ENCODE results near the gene RASSF5. TPM values are rescaled to one million over a fixed set of nuclear protein-coding genes. Genes with fewer than 3 reads are reported as not detected.

Gene RASSF5
- total and polyA plus RNA-seq, 8 donors: 6.7 to 22.3 (median 12.5) TPM

DNA sequence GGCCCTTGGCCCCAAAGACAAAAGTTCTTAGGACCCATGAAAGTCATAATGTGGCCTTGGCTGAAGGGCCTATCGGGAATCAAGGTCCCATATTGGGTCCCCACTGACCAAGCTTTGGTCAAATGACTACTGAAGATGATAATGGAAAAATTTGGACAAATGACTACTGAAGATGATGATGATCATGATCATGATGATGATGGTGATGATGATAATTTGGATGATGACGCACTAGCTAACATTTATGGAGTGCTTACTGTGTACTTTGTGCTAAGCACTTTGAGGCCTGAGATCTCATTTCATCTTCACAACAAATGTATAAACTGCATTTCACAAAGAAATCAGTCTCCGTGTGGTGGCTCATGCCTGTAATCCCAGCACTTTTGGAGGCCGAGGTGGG, 65.5 kb downstream of the RASSF5 start:
- Histone ChIP-seq H3K9me3 (no peaks in the 10 kb centered on the region), H3K4me3 (no peak overlapping the region), H3K27me3 (no peaks in the 10 kb centered on the region), H3K36me3 (no peaks in the 10 kb centered on the region), H3K27ac (no peak overlapping the region), H3K4me1 (peaks cover 0 to 4% (median 0%) of the 10 kb centered on the region in 3 donors)
- DNase-seq: no peak
- TF ChIP-seq, protein P1, sequence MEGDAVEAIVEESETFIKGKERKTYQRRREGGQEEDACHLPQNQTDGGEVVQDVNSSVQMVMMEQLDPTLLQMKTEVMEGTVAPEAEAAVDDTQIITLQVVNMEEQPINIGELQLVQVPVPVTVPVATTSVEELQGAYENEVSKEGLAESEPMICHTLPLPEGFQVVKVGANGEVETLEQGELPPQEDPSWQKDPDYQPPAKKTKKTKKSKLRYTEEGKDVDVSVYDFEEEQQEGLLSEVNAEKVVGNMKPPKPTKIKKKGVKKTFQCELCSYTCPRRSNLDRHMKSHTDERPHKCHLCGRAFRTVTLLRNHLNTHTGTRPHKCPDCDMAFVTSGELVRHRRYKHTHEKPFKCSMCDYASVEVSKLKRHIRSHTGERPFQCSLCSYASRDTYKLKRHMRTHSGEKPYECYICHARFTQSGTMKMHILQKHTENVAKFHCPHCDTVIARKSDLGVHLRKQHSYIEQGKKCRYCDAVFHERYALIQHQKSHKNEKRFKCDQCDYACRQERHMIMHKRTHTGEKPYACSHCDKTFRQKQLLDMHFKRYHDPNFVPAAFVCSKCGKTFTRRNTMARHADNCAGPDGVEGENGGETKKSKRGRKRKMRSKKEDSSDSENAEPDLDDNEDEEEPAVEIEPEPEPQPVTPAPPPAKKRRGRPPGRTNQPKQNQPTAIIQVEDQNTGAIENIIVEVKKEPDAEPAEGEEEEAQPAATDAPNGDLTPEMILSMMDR (IDR thresholded peaks at IDR 0.05): no peak
- intact Hi-C loops (cut with DNase I): no loop called here
- no peak for FAIRE-seq
- 84 to 90% methylated on average over 4 of the region's 4 CpGs for WGBS, 2 donors
- no peak for ATAC-seq

DNA sequence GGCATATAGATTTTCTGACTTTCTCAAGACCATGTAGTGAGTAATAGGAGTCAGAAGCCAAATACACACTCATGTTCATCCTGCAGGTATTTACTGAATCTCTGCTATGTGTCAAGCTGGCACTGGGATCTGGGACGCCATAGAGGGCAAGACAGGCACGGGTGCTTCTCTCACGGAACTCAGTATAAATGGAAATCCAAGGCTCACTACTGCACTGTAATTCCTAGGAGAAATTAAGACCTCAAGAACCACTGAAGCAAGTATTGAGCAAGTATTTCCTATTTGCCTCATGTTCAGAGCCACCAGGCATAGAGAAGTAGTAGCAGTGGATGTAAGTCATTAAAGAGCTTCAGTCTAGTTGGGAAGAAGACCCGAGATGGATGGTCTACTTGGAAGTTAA, 66.0 kb downstream of the RASSF5 start:
- DNase-seq: no peak
- H3K4me3 ChIP-seq: no peak overlapping the region
- no peak for FAIRE-seq
- intact Hi-C loops (cut with DNase I): no loop called here
- TF ChIP-seq, protein P1 (IDR thresholded peaks at IDR 0.05): no peak
- no peaks in the 10 kb centered on the region for H3K9me3 ChIP-seq
- no peaks in the 10 kb centered on the region for H3K27me3 ChIP-seq
- peak in 1 of 4 donors; percentile 16 for ATAC-seq
- 75 to 92% methylated on average over 4 of the region's 4 CpGs for WGBS, 2 donors
- H3K27ac ChIP-seq: no peak overlapping the region
- no peaks in the 10 kb centered on the region for H3K36me3 ChIP-seq
- peaks cover 0 to 4% (median 0%) of the 10 kb centered on the region in 3 donors for H3K4me1 ChIP-seq

DNA sequence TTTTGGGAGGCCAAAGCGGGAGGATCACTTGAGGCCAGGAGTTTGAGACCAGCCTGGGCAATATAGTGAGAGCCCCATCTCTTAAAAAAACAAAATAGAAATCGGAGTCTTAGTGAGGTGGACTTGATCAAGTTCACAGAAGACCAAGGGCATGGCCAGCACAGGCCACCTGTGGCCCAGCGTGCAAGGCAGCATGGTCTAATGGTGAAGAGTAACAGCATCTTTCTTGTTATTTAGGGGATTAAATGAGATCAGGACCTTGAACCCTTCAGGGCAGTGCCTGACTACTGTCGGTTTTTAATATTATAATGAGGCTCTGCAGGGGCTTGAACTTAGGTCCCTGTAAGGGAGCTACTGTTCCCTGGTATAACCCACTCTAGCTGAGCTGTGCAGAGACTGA, 66.4 kb downstream of the RASSF5 start:
- H3K9me3 ChIP-seq: no peaks in the 10 kb centered on the region
- no peak overlapping the region for H3K27ac ChIP-seq
- DNase-seq (no peak), ATAC-seq (no peak), FAIRE-seq (no peak)
- no peak overlapping the region for H3K4me3 ChIP-seq
- peaks cover 0 to 4% (median 0%) of the 10 kb centered on the region in 3 donors for H3K4me1 ChIP-seq
- TF ChIP-seq, protein P1 (IDR thresholded peaks at IDR 0.05): no peak
- H3K27me3 ChIP-seq: no peaks in the 10 kb centered on the region
- WGBS, 2 donors: 88 to 93% methylated on average over 4 of the region's 4 CpGs
- intact Hi-C loops (cut with DNase I): no loop called here
- H3K36me3 ChIP-seq: no peaks in the 10 kb centered on the region

DNA sequence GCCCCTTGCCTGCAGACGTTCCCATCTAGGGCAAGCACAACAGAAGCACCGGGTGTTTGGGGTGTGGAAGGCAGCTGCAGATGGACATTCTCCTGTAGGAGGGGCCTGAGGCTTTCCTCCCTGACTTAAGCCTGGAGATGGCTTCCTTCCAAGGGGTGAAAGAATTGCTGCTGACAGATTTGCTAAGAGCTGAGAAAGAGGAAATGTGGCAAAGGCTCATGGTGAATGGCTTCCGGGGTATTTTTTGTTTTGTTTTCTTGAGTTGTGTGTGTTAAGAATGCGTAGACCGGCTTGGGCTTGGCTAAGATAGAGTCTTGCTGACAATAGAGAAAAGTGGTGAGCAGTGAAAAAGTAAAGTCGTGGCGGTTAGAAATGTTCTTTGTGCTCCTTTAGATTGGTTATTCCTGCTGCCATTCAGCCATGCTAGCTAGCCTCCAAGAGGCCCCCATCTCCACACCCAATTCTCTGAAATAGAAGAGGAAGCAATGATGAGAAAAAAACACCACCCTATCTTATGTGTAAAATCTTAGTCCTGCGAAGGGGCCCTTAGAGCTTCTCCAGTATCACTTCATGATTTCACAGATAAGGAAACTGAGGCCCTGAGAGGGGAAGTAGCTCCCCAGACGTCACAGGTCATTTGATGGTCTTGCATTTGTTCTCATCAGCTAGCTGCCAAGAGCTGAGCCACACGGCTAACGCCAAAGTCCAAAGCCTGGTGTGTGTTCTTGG, 68.0 kb downstream of the RASSF5 start:
- FAIRE-seq (no peak), DNase-seq (peak in 1 of 6 donors; percentile 56), ATAC-seq (peak in 3 of 4 donors; percentile 47 to 69 (median 52))
- intact Hi-C loops (cut with DNase I): no loop called here
- Histone ChIP-seq H3K27ac (peak overlapping the region in 2 of 4 donors; percentile 65 to 75), H3K4me3 (no peak overlapping the region), H3K4me1 (peaks cover 0 to 4% (median 0%) of the 10 kb centered on the region in 3 donors), H3K27me3 (no peaks in the 10 kb centered on the region), H3K9me3 (no peaks in the 10 kb centered on the region), H3K36me3 (no peaks in the 10 kb centered on the region)
- 67 to 75% methylated on average over 11 of the region's 11 CpGs for WGBS, 2 donors
- TF ChIP-seq, protein P1 (IDR thresholded peaks at IDR 0.05): no peak
